22Rv1 (cell line): ENCODE results near the gene IQCK.

Experiments used
- CTCF ChIP-seq: fragments of 450-650 bp; IDR thresholded peaks from 2 replicates; pipeline ENCODE4 v1.5.1; 2017; ENCODE audit warnings: mild to moderate bottlenecking
- ZFX ChIP-seq: fragments of 450-650 bp; IDR thresholded peaks from 2 replicates; pipeline ENCODE4 v1.6.1; 2017; ENCODE audit warnings: antibody characterized with exemption, borderline replicate concordance

- TF ChIP-seq CTCF (no peak), ZFX (no peak)
Measured at GRCh38 chr16:19766554-19766884, 48.4 kb downstream of the IQCK start.
